Dermis microvascular lymphatic vessel endothelial cell (primary cell): Measurements from ENCODE around the gene SUPT20HL2. TPM values are rescaled to one million over a fixed set of nuclear protein-coding genes. Genes with fewer than 3 reads are reported as not detected.

ENCODE experiments used
- total RNA-seq: library from RNA; depleted of rRNA; stranded (reverse); fragments of >200 nt; gene quantifications from 2 replicates; pipeline ENCODE4 v1.2.1, GENCODE V29; 2014

Gene SUPT20HL2
- total RNA-seq, 1 donor from 2014 or later, result not detected

Other genes with a start within 250 kb of the SUPT20HL2 start
- gene ZFX, start 164.3 kb downstream of the SUPT20HL2 start, total RNA-seq, result 47.4 and 57.3 TPM in 2 replicates
- not detected in 2 replicates for gene SUPT20HL1, start 46.6 kb upstream of the SUPT20HL2 start, total RNA-seq
- gene PDK3, start 151.2 kb upstream of the SUPT20HL2 start, total RNA-seq, result 3.0 and 3.7 TPM in 2 replicates